ENCODE data around the gene TNFRSF1A. TPM values are rescaled to one million over a fixed set of nuclear protein-coding genes. Genes with fewer than 3 reads are reported as not detected.

Gene TNFRSF1A
- polyA plus RNA-seq, 1 donor (not counting 4 experiments of a cell fraction or from before 2014, with no cell fraction given) = 101 TPM

DNA sequence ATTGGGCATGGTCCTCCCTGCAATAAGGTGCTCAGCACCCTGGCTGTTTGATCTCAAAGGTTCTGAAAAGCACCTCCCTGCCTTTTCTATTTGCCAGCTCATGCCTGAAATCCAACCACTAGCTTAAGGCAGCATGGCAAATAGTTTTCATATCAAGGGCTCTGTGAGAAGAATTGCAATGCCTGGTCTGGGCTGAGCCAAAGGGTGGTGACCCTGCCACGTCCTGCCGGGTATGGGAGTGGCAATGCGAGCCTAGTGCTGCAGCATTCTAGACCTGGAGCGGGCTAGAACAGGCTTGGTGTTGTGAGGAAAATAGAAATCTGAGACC is 35.8 kb upstream of the TNFRSF1A start:
- Histone ChIP-seq H3K4me2 (ENCODE audit: control insufficient read depth, extremely low read depth, insufficient read depth, low read depth, low read length) (peak overlapping the region; percentile 86), H2AFZ (ENCODE audit: control insufficient read depth, low read length) (peak overlapping the region; percentile 23), H3K27ac (ENCODE audit: control insufficient read depth, insufficient read depth, low read length) (peak overlapping the region; percentile 89), H4K20me1 (ENCODE audit: control insufficient read depth, extremely low read depth, insufficient read depth, low read length) (no peaks in the 10 kb centered on the region), H3K79me2 (ENCODE audit: control insufficient read depth, insufficient read depth, low read length) (peaks cover 10% of the 10 kb centered on the region), H3K9me1 (ENCODE audit: control insufficient read depth, extremely low read depth, insufficient read depth, low read length) (no peaks in the 10 kb centered on the region), H3K36me3 (ENCODE audit: control insufficient read depth in 2 of 2, extremely low read depth in 1 of 2, insufficient read depth in 2 of 2, low read length in 2 of 2) (no peaks in the 10 kb centered on the region), H3K4me3 (ENCODE audit: control insufficient read depth in 2 of 3, extremely low read depth in 1 of 3, insufficient read depth in 2 of 3, low read depth in 1 of 3, low read length in 3 of 3) (no peak overlapping the region), H3K9ac (ENCODE audit: control insufficient read depth, extremely low read depth, insufficient read depth, low read length) (peak overlapping the region; percentile 70), H3K9me3 (ENCODE audit: control insufficient read depth, low read depth, low read length) (no peaks in the 10 kb centered on the region), H3K27me3 (ENCODE audit: control insufficient read depth, extremely low read depth, insufficient read depth, low read length) (no peaks in the 10 kb centered on the region), H3K4me1 (ENCODE audit: control insufficient read depth, extremely low read depth, insufficient read depth, low read length) (peaks cover 63% of the 10 kb centered on the region)
- TF ChIP-seq, protein P1, sequence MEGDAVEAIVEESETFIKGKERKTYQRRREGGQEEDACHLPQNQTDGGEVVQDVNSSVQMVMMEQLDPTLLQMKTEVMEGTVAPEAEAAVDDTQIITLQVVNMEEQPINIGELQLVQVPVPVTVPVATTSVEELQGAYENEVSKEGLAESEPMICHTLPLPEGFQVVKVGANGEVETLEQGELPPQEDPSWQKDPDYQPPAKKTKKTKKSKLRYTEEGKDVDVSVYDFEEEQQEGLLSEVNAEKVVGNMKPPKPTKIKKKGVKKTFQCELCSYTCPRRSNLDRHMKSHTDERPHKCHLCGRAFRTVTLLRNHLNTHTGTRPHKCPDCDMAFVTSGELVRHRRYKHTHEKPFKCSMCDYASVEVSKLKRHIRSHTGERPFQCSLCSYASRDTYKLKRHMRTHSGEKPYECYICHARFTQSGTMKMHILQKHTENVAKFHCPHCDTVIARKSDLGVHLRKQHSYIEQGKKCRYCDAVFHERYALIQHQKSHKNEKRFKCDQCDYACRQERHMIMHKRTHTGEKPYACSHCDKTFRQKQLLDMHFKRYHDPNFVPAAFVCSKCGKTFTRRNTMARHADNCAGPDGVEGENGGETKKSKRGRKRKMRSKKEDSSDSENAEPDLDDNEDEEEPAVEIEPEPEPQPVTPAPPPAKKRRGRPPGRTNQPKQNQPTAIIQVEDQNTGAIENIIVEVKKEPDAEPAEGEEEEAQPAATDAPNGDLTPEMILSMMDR (optimal IDR thresholded peaks at IDR 0.05 in 1 of 3, IDR thresholded peaks at IDR 0.05 in 1 of 3, conservative IDR thresholded peaks at IDR 0.05 in 1 of 3; ENCODE audit: extremely low read depth in 1 of 3, insufficient read depth in 2 of 3, low read length in 3 of 3) = no peak
- no peak for TF ChIP-seq EZH2 (IDR thresholded peaks at IDR 0.05; ENCODE audit: low read length)
- DNase-seq (ENCODE audit: low read depth, low spot score) (no peak), FAIRE-seq (peak; percentile 44)
- dilution Hi-C loops (cut with MboI; ENCODE audit: extremely low pct_ligation_motif_present, low sequenced_read_pairs) = no loop called here

DNA sequence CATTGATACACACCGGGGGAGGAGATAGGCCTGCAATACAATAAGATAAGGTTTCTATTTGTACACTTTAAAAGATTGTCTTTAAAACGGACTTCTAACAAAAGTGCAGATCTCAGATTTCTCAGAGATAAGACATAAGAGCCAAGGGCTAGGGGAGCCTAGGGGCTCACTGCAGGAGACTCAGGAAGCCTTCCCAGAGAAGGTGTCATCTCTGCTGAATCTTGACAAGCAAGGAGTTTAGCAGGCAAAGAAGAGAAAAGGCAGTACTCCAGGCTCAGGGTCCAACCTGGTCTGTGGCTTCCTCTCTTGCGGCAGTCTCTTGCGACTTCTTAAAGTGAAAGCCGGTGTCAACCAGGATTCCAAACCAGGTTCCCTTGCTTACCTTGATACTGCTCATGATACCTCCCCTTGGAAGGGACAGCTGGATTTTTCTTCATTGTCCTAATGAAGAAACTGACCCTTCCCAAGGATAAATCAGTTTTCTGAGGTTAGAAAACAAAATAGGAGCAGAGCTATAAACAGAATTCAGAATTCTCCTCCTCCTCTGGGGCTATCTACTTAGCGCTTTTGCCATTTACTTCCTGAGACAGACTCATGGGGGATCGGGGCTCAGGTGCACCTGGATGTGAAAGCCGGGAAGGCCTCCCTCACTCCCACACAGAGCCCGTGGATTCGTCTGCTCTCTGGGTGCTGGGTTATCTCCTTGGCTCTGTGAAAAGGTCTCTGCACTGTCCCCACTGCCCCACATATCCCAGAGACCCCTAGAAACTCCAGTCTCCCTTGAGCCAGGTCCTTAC is 35.2 kb upstream of the TNFRSF1A start:
- no peak overlapping the region for H2AFZ ChIP-seq (ENCODE audit: control insufficient read depth, low read length)
- H3K27me3 ChIP-seq (ENCODE audit: control insufficient read depth, extremely low read depth, insufficient read depth, low read length) = no peaks in the 10 kb centered on the region
- no peaks in the 10 kb centered on the region for H3K9me3 ChIP-seq (ENCODE audit: control insufficient read depth, low read depth, low read length)
- dilution Hi-C loops (cut with MboI; ENCODE audit: extremely low pct_ligation_motif_present, low sequenced_read_pairs) = no loop called here
- peak overlapping the region in 2 of 3 experiments; percentile 35 to 57 for H3K4me3 ChIP-seq (ENCODE audit: control insufficient read depth in 2 of 3, extremely low read depth in 1 of 3, insufficient read depth in 2 of 3, low read depth in 1 of 3, low read length in 3 of 3)
- peaks cover 69% of the 10 kb centered on the region for H3K4me1 ChIP-seq (ENCODE audit: control insufficient read depth, extremely low read depth, insufficient read depth, low read length)
- FAIRE-seq (peak; percentile 82), DNase-seq (ENCODE audit: low read depth, low spot score) (no peak)
- peak overlapping the region; percentile 86 for H3K4me2 ChIP-seq (ENCODE audit: control insufficient read depth, extremely low read depth, insufficient read depth, low read depth, low read length)
- H3K36me3 ChIP-seq (ENCODE audit: control insufficient read depth in 2 of 2, extremely low read depth in 1 of 2, insufficient read depth in 2 of 2, low read length in 2 of 2) = no peaks in the 10 kb centered on the region
- H3K9ac ChIP-seq (ENCODE audit: control insufficient read depth, extremely low read depth, insufficient read depth, low read length) = peak overlapping the region; percentile 70
- TF ChIP-seq, protein P1 (optimal IDR thresholded peaks at IDR 0.05 in 1 of 3, IDR thresholded peaks at IDR 0.05 in 1 of 3, conservative IDR thresholded peaks at IDR 0.05 in 1 of 3; ENCODE audit: extremely low read depth in 1 of 3, insufficient read depth in 2 of 3, low read length in 3 of 3) = peak in 1 of 3 experiments; percentile 1
- no peak for TF ChIP-seq EZH2 (IDR thresholded peaks at IDR 0.05; ENCODE audit: low read length)
- H3K9me1 ChIP-seq (ENCODE audit: control insufficient read depth, extremely low read depth, insufficient read depth, low read length) = no peaks in the 10 kb centered on the region
- peaks cover 10% of the 10 kb centered on the region for H3K79me2 ChIP-seq (ENCODE audit: control insufficient read depth, insufficient read depth, low read length)
- no peaks in the 10 kb centered on the region for H4K20me1 ChIP-seq (ENCODE audit: control insufficient read depth, extremely low read depth, insufficient read depth, low read length)
- peak overlapping the region; percentile 89 for H3K27ac ChIP-seq (ENCODE audit: control insufficient read depth, insufficient read depth, low read length)

All from keratinocyte (primary cell).